ENCODE results near the gene NCK1.

- TF ChIP-seq YY1 (IDR thresholded peaks at IDR 0.05; ENCODE audit: extremely low read depth, insufficient replicate concordance, low read depth, low read length) (no peak), POLR2AphosphoS5 (IDR thresholded peaks at IDR 0.05; ENCODE audit: low read depth, low read length) (no peak), CTCF (IDR thresholded peaks at IDR 0.05 in 2 of 3, conservative IDR thresholded peaks at IDR 0.05 in 1 of 3; ENCODE audit: borderline replicate concordance in 1 of 3, insufficient read depth in 1 of 3, low read depth in 2 of 3, low read length in 2 of 3) (no peak), SP1 (IDR thresholded peaks at IDR 0.05; ENCODE audit: low read depth) (no peak), SIN3A (IDR thresholded peaks at IDR 0.05; ENCODE audit: low read depth) (no peak)
Observed at GRCh38 chr3:136931606-136932005, 69.6 kb downstream of the NCK1 start.
